ENCODE measurements around the gene DNM1. TPM values are rescaled to one million over a fixed set of nuclear protein-coding genes. Genes with fewer than 3 reads are reported as not detected.

Gene DNM1
- total RNA-seq (13.4 and 14.4 TPM in 2 replicates), polyA plus RNA-seq (37.2 and 40.6 TPM in 2 replicates)

DNA sequence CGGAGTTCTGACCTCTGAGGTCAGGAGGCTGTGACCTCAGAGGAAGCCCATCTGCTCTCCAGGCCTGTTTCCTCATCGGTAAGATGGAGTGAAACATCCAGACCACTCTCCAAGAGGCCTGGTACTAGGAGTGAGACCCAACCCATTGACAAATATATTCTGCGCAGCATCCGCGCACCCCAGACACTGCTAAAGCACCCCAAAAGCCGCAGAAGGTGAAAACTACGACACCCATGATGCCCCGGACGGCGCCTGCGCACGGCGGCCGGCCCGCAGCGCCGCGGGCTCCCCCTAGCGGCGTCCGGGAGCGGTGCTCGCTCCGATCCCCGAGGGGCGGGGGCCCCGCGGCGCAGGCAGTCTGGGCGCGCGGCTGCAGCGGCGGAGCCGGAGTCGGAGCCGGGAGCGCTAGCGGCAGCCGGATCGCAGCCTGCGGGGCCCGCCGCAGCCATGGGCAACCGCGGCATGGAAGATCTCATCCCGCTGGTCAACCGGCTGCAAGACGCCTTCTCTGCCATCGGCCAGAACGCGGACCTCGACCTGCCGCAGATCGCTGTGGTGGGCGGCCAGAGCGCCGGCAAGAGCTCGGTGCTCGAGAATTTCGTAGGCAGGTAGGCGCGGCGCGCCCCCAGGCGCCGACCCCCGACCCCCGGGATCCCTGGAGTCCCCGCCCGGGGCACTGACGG, at the start of gene DNM1:
DNM1 (plus strand) TSS at position 356 of the 683 bp plus-strand sequence; CDS start at position 448, 92 bp downstream.
- no peak within 1 kb of the TSS for H3K27ac ChIP-seq
- peak within 1 kb of the TSS; percentile 71 for H2AFZ ChIP-seq
- H3K79me2 ChIP-seq, result peaks cover 13% of the 10 kb centered on the region
- 2% methylated on average over 49 of the region's 72 CpGs for WGBS (ENCODE audit: low lambda C conversion rate, missing lambda C conversion rate)
- H3K9me2 ChIP-seq (replicated peaks; ENCODE audit: insufficient read depth), result no peaks in the 10 kb centered on the region
- H3K4me3 ChIP-seq, result peak within 1 kb of the TSS; percentile 87
- no peaks in the 10 kb centered on the region for H4K20me1 ChIP-seq (ENCODE audit: insufficient read depth, poor library complexity, severe bottlenecking)
- peaks cover 9% of the 10 kb centered on the region for H3K4me1 ChIP-seq (ENCODE audit: insufficient read depth)
- DNase-seq (ENCODE audit: low spot score), result peak; percentile 90
- H3K36me3 ChIP-seq (replicated peaks; ENCODE audit: insufficient read depth, low read depth), result no peaks in the 10 kb centered on the region
- H3K4me2 ChIP-seq, result peak within 1 kb of the TSS; percentile 96
- no peaks in the 10 kb centered on the region for H3K9me3 ChIP-seq (ENCODE audit: low read depth)
- no peak for TF ChIP-seq EZH2 (IDR thresholded peaks at IDR 0.05; ENCODE audit: borderline replicate concordance)
- no peak for TF ChIP-seq EZH2phosphoT487 (IDR thresholded peaks at IDR 0.05; ENCODE audit: low read depth, severe bottlenecking, unreplicated experiment)
- TF ChIP-seq, protein P1, sequence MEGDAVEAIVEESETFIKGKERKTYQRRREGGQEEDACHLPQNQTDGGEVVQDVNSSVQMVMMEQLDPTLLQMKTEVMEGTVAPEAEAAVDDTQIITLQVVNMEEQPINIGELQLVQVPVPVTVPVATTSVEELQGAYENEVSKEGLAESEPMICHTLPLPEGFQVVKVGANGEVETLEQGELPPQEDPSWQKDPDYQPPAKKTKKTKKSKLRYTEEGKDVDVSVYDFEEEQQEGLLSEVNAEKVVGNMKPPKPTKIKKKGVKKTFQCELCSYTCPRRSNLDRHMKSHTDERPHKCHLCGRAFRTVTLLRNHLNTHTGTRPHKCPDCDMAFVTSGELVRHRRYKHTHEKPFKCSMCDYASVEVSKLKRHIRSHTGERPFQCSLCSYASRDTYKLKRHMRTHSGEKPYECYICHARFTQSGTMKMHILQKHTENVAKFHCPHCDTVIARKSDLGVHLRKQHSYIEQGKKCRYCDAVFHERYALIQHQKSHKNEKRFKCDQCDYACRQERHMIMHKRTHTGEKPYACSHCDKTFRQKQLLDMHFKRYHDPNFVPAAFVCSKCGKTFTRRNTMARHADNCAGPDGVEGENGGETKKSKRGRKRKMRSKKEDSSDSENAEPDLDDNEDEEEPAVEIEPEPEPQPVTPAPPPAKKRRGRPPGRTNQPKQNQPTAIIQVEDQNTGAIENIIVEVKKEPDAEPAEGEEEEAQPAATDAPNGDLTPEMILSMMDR (IDR thresholded peaks at IDR 0.05; ENCODE audit: poor library complexity), result peak; percentile 62
- no peaks in the 10 kb centered on the region for H3K27me3 ChIP-seq

DNA sequence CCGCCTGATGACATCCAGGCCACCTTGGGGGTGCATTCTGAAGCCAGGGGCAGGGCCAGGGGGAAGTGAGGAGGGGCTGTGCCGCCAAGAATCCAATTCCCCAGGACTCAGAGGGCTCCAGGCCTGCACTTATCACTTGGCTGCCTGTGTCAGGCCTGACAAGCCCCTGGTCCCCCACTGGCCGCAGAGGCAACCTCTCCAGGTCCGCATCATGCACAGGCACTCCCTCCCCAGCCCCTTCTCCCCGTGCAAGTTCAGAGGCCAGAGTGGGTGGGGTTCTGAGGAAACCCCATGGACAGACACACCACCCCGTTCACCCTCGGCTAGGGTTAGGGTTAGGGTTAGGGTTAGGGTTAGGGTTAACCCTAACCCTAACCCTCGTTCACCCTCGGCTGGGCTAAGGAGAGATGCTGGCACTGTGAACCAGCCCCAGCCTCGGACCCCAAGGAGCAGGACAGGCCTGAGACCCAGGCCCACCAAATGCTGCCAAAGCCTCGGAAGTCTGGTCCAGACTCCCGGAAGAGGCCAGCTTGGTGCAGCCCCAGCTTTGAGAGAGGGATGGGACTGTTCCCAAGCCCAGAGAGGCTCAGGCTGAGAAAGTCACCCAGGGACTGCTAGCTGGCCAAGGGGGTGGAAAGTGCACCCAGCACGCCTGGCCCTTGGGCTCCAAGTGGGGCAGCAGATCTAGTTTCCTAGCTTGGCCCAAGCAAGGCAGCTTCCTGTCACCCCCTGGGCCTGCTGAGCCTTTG, 49.1 kb upstream of the DNM1 start:
- Histone ChIP-seq H3K4me1 (ENCODE audit: insufficient read depth) (peaks cover 5% of the 10 kb centered on the region), H4K20me1 (ENCODE audit: insufficient read depth, poor library complexity, severe bottlenecking) (no peaks in the 10 kb centered on the region), H3K4me2 (no peak overlapping the region), H3K36me3 (replicated peaks; ENCODE audit: insufficient read depth, low read depth) (no peaks in the 10 kb centered on the region), H3K27ac (no peak overlapping the region), H2AFZ (no peak overlapping the region), H3K9me3 (ENCODE audit: low read depth) (no peaks in the 10 kb centered on the region), H3K79me2 (no peaks in the 10 kb centered on the region), H3K9me2 (replicated peaks; ENCODE audit: insufficient read depth) (no peaks in the 10 kb centered on the region), H3K4me3 (no peak overlapping the region), H3K27me3 (no peaks in the 10 kb centered on the region)
- no peak for DNase-seq (ENCODE audit: low spot score)
- 87% methylated on average over 12 of the region's 13 CpGs for WGBS (ENCODE audit: low lambda C conversion rate, missing lambda C conversion rate)
- TF ChIP-seq EZH2 (IDR thresholded peaks at IDR 0.05; ENCODE audit: borderline replicate concordance), result no peak
- no peak for TF ChIP-seq EZH2phosphoT487 (IDR thresholded peaks at IDR 0.05; ENCODE audit: low read depth, severe bottlenecking, unreplicated experiment)
- TF ChIP-seq, protein P1 (IDR thresholded peaks at IDR 0.05; ENCODE audit: poor library complexity), result no peak

DNA sequence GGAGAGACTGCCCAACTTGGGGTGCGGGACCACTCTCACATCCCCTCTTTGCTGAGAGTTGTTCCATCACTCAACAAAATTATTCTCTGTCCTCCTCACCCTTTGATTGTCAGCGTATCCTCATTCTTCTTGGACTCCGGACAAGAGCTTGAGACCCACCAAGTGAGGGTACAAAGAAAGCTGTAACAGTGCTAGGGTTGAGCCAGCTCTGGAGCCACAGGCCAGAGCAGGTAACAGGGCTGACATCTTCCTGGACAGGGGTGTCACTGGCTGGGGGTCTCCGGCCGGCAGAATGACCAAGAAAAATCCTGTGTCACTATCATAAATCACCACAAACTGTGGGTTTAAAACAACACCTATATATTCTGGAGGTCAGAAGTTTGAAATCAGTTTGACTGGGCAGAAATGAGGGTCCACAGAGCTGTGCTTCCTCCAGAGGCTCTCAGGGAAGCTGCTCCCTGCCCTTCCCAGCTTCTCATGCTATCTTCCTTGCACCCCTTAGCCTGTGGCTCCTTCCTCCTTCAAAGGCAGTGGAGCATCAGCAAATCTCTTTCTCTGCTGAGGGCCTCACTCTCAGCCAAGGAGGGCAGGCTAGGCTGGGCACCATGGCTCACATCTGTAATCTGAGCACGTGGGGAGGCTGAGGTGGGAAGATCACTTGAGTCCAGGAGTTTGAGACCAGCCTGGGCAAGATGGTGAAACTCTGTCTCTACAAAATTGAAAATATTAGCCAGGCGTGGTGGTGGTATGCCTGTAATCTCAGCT, 47.3 kb upstream of the DNM1 start:
- Histone ChIP-seq H3K4me2 (no peak overlapping the region), H3K4me3 (no peak overlapping the region), H3K27me3 (no peaks in the 10 kb centered on the region), H4K20me1 (ENCODE audit: insufficient read depth, poor library complexity, severe bottlenecking) (no peaks in the 10 kb centered on the region), H3K79me2 (no peaks in the 10 kb centered on the region), H3K9me2 (replicated peaks; ENCODE audit: insufficient read depth) (no peaks in the 10 kb centered on the region), H3K4me1 (ENCODE audit: insufficient read depth) (no peaks in the 10 kb centered on the region), H3K36me3 (replicated peaks; ENCODE audit: insufficient read depth, low read depth) (no peaks in the 10 kb centered on the region), H2AFZ (no peak overlapping the region), H3K9me3 (ENCODE audit: low read depth) (no peaks in the 10 kb centered on the region), H3K27ac (no peak overlapping the region)
- DNase-seq (ENCODE audit: low spot score), result no peak
- TF ChIP-seq, protein P1 (IDR thresholded peaks at IDR 0.05; ENCODE audit: poor library complexity), result no peak
- TF ChIP-seq EZH2 (IDR thresholded peaks at IDR 0.05; ENCODE audit: borderline replicate concordance), result no peak
- no peak for TF ChIP-seq EZH2phosphoT487 (IDR thresholded peaks at IDR 0.05; ENCODE audit: low read depth, severe bottlenecking, unreplicated experiment)
- 91% methylated on average over 7 of the region's 7 CpGs for WGBS (ENCODE audit: low lambda C conversion rate, missing lambda C conversion rate)
